ENCODE measurements around the gene CCL3.

CCL3 gene

DNA sequence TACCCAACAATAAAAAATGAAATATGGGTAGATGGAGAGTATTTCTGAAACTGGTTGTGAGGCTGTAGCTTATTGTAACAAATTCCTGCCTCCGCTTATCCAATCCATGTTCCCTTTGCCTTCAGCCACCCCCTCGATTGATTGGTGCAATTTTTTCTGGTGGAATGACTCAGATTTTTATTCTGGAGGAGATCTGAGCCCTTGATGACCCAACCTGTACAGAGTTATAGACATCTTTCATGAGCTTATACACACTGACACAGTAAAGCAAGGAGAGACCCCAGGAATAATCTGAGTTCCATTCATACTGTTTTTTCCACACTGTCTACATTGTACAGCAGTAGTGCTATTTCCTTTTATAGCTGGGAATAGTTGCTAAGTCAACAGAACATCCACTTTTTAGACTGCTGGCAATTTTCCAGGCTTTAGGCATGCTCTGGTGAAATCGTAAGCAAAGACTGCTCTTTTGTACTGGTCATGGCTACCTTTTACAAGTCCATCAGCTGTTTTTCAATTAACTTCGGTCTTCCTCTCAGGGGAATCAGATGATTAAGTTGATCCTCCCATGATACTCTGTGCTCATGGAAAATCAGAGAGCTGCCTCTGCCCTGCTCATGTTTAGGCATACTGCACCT, 43.8 kb upstream of the CCL3 start:
- Histone ChIP-seq H3K36me3 (replicated peaks; ENCODE audit: low read depth, low read length) (no peaks in the 10 kb centered on the region), H3K9me3 (ENCODE audit: insufficient read depth, low read length) (no peaks in the 10 kb centered on the region), H3K79me2 (ENCODE audit: low read length) (no peaks in the 10 kb centered on the region), H4K20me1 (ENCODE audit: insufficient read depth, low read length) (no peaks in the 10 kb centered on the region), H3K9ac (ENCODE audit: low read length) (no peak overlapping the region), H3K27me3 (ENCODE audit: low read depth, low read length) (peaks cover 18% of the 10 kb centered on the region), H3K4me1 (ENCODE audit: low read length) (peaks cover 33% of the 10 kb centered on the region), H3K4me2 (ENCODE audit: low read length) (no peak overlapping the region), H3K4me3 (ENCODE audit: low read length) (no peak overlapping the region), H3K27ac (ENCODE audit: low read length) (no peak overlapping the region), H2AFZ (ENCODE audit: low read depth, low read length) (no peak overlapping the region)
- TF ChIP-seq CTCF (IDR thresholded peaks at IDR 0.05; ENCODE audit: low read depth, low read length), result no peak
- no peak for TF ChIP-seq EZH2phosphoT487 (IDR thresholded peaks at IDR 0.05; ENCODE audit: low read depth)

DNA sequence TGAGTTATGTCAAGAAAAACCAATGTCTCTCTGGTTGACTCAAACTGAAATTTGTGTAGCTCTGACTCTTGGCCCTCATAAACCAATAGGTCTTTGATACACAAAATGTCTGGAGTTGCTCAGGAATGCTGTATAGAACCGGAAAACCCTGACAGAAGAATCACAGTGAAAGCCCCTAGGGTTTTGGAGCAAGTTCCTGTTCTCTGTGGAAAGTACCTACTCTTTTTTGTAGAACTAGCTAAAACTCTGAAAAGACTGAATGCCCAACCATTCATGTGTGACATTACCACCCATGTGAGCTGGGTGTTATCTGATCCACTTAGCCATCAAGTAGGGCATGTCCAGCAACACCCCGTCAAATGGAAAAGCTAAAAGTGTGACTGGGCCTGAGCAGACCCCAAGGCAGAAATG, 42.5 kb upstream of the CCL3 start:
- Histone ChIP-seq H3K4me2 (ENCODE audit: low read length) (peak overlapping the region; percentile 45), H2AFZ (ENCODE audit: low read depth, low read length) (no peak overlapping the region), H4K20me1 (ENCODE audit: insufficient read depth, low read length) (no peaks in the 10 kb centered on the region), H3K4me1 (ENCODE audit: low read length) (peaks cover 46% of the 10 kb centered on the region), H3K27me3 (ENCODE audit: low read depth, low read length) (peaks cover 24% of the 10 kb centered on the region), H3K36me3 (replicated peaks; ENCODE audit: low read depth, low read length) (no peaks in the 10 kb centered on the region), H3K9ac (ENCODE audit: low read length) (no peak overlapping the region; the same call in 1 of the 2 replicates), H3K79me2 (ENCODE audit: low read length) (no peaks in the 10 kb centered on the region), H3K27ac (ENCODE audit: low read length) (peak overlapping the region; percentile 41; the same call in 1 of the 2 replicates), H3K4me3 (ENCODE audit: low read length) (no peak overlapping the region), H3K9me3 (ENCODE audit: insufficient read depth, low read length) (no peaks in the 10 kb centered on the region)
- no peak for TF ChIP-seq EZH2phosphoT487 (IDR thresholded peaks at IDR 0.05; ENCODE audit: low read depth)

DNA sequence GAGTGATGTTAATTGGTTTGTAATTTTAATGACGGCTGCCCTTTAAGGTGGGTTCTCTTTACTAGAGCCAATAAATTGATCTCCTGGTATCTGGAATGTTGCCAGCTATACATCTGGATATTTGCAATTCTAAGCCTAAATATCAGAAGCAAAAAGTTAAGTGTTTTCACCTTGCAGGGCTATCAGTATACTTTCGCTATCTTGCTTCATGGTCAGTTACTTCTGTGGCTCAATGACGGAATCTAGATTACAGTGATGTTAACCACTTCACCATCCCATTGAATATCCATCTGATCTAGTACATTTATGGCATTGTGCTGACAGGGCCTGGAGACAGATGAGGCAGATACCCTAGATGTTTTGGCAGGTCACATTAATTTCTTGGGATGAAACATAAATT, 42.0 kb upstream of the CCL3 start:
- Histone ChIP-seq H2AFZ (ENCODE audit: low read depth, low read length) (no peak overlapping the region), H3K27ac (ENCODE audit: low read length) (peak overlapping the region; percentile 41; the same call in 1 of the 2 replicates), H3K27me3 (ENCODE audit: low read depth, low read length) (peaks cover 24% of the 10 kb centered on the region), H3K4me1 (ENCODE audit: low read length) (peaks cover 51% of the 10 kb centered on the region), H3K4me2 (ENCODE audit: low read length) (peak overlapping the region; percentile 45), H3K9ac (ENCODE audit: low read length) (no peak overlapping the region), H3K79me2 (ENCODE audit: low read length) (no peaks in the 10 kb centered on the region), H3K9me3 (ENCODE audit: insufficient read depth, low read length) (no peaks in the 10 kb centered on the region), H4K20me1 (ENCODE audit: insufficient read depth, low read length) (no peaks in the 10 kb centered on the region), H3K36me3 (replicated peaks; ENCODE audit: low read depth, low read length) (no peaks in the 10 kb centered on the region), H3K4me3 (ENCODE audit: low read length) (no peak overlapping the region)
- TF ChIP-seq EZH2phosphoT487 (IDR thresholded peaks at IDR 0.05; ENCODE audit: low read depth) (no peak), CTCF (IDR thresholded peaks at IDR 0.05; ENCODE audit: low read depth, low read length) (no peak)

DNA sequence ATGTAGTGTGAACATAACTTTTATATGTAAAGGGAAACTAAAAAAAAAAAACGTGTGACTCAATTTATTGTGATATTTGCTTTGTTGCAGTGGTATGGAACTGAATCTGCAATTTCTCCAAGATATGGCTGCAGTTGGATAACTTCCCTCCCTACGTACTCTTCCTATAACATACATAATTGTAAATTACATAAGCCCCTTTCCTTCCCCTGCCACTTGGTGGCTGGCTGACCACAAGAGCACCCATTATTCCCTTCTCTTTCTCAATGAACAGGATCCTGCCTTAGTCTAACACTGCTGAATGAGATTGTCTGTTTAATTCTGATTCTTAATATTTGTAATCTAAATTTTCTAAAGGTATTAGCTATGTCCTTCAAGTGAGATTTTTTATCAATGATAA, 41.5 kb upstream of the CCL3 start:
- Histone ChIP-seq H3K4me1 (ENCODE audit: low read length) (peaks cover 55% of the 10 kb centered on the region), H3K4me3 (ENCODE audit: low read length) (no peak overlapping the region), H3K36me3 (replicated peaks; ENCODE audit: low read depth, low read length) (peaks cover 3% of the 10 kb centered on the region), H3K79me2 (ENCODE audit: low read length) (no peaks in the 10 kb centered on the region), H3K4me2 (ENCODE audit: low read length) (no peak overlapping the region), H3K27me3 (ENCODE audit: low read depth, low read length) (peaks cover 23% of the 10 kb centered on the region), H3K27ac (ENCODE audit: low read length) (no peak overlapping the region), H3K9ac (ENCODE audit: low read length) (no peak overlapping the region), H4K20me1 (ENCODE audit: insufficient read depth, low read length) (no peaks in the 10 kb centered on the region), H3K9me3 (ENCODE audit: insufficient read depth, low read length) (no peaks in the 10 kb centered on the region), H2AFZ (ENCODE audit: low read depth, low read length) (no peak overlapping the region)
- TF ChIP-seq EZH2phosphoT487 (IDR thresholded peaks at IDR 0.05; ENCODE audit: low read depth), result no peak
- no peak for TF ChIP-seq CTCF (IDR thresholded peaks at IDR 0.05; ENCODE audit: low read depth, low read length)
